Epidermal melanocyte (primary cell): ENCODE data around the gene HDAC11.

ENCODE experiments used
- DNase-seq: peaks from one replicate; pipeline ENCODE4 v3.0.0; 2011; ENCODE audit warnings: low spot score; ENCODE audit not compliant: insufficient read length

HDAC11 gene

GRCh38 chr3:13522236-13522635 is 42.1 kb downstream of the HDAC11 start:
- DNase-seq, result no peak

GRCh38 chr3:13524979-13525669 is 45.0 kb downstream of the HDAC11 start:
- DNase-seq, result no peak

GRCh38 chr3:13525827-13526625 is 45.9 kb downstream of the HDAC11 start:
- DNase-seq, result no peak

- DNase-seq, result no peak
Observed at GRCh38 chr3:13526626-13526949, 46.5 kb downstream of the HDAC11 start.

- no peak for DNase-seq
Observed at GRCh38 chr3:13528217-13528867, 48.2 kb downstream of the HDAC11 start.

- no peak for DNase-seq
Observed at GRCh38 chr3:13529196-13530112, 49.3 kb downstream of the HDAC11 start.

- no peak for DNase-seq
Observed at GRCh38 chr3:13530241-13531009, 50.3 kb downstream of the HDAC11 start.

GRCh38 chr3:13532085-13532484 is 52.0 kb downstream of the HDAC11 start:
- DNase-seq, result no peak

GRCh38 chr3:13532631-13533030 is 52.5 kb downstream of the HDAC11 start:
- no peak for DNase-seq

GRCh38 chr3:13533885-13534301 is 53.8 kb downstream of the HDAC11 start:
- no peak for DNase-seq

- DNase-seq, result no peak
Observed at GRCh38 chr3:13535526-13535875, 55.4 kb downstream of the HDAC11 start.

- no peak for DNase-seq
Observed at GRCh38 chr3:13535905-13536304, 55.8 kb downstream of the HDAC11 start.

- DNase-seq, result no peak
Observed at GRCh38 chr3:13536432-13536831, 56.3 kb downstream of the HDAC11 start.

GRCh38 chr3:13536832-13537231 is 56.7 kb downstream of the HDAC11 start:
- DNase-seq, result no peak

- no peak for DNase-seq
Observed at GRCh38 chr3:13537244-13537908, 57.3 kb downstream of the HDAC11 start.

GRCh38 chr3:13537909-13538296 is 57.8 kb downstream of the HDAC11 start:
- DNase-seq, result no peak

- no peak for DNase-seq
Observed at GRCh38 chr3:13538520-13539291, 58.6 kb downstream of the HDAC11 start.

GRCh38 chr3:13539292-13539638 is 59.2 kb downstream of the HDAC11 start:
- no peak for DNase-seq

GRCh38 chr3:13539671-13540070 is 59.6 kb downstream of the HDAC11 start:
- DNase-seq, result no peak
